ENCODE data around the gene SRC. TPM values are rescaled to one million over a fixed set of nuclear protein-coding genes. Genes with fewer than 3 reads are reported as not detected.

SRC gene
- total RNA-seq, 1 donor from 2014 or later, result 48.6 TPM

DNA sequence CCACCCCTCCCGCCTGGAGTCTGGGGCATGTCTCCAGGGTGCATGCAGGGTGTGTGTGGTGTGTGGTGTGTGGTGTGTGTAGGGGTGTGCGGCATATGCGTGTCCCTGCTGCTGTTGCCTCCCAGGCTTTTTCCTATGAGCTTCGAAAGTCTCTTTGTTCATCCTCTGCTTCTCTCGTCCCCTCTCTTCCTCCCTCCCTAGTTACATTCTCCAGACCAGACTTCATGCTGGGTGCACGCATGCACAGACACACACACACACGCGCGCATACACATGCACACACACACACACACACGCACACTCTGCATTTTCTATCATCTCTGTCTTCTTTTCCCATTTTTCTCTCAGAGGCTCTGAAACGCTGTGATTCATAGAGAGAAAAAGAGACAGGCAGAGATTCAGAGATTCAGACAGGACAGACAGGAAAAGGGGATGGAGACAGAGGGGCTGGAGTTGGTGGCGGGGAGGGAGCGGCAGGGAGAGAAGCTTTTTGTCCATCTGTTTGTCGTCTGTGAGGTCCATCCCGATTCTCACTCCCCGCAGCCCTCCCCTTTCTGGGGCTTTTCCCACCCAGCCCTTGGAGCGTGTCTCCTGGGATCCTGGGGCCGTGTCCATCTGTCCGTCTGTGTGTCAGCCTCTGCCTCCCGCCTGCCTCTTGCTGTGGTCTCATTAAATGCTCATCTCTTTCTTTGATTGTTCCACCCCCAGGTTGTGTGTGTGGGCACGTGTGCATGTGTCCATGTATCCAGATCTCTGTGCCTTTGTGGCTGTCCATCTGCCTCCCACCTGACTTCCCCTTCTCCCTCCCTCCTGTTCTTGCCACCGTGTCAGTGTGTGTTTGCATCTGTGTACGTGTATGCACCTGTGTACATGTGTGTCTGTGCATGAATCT is 62.6 kb downstream of the SRC start:
- Histone ChIP-seq H3K4me3 (no peak overlapping the region), H3K27ac (no peak overlapping the region), H3K27me3 (no peaks in the 10 kb centered on the region), H3K4me1 (peaks cover 39% of the 10 kb centered on the region), H3K36me3 (peaks cover 0 to 3% of the 10 kb centered on the region in 2 donors), H3K9me3 (no peaks in the 10 kb centered on the region)
- DNase-seq (ENCODE audit: extremely low spot score in 2 of 2), result no peak
- TF ChIP-seq POLR2A (IDR thresholded peaks at IDR 0.05), result no peak
- TF ChIP-seq CTCF (IDR thresholded peaks at IDR 0.05), result no peak
- no peak for TF ChIP-seq POLR2AphosphoS5 (IDR thresholded peaks at IDR 0.05; ENCODE audit: insufficient read depth in 1 of 2, low read depth in 1 of 2)
- intact Hi-C loops (cut with DNase I), result no loop called here

DNA sequence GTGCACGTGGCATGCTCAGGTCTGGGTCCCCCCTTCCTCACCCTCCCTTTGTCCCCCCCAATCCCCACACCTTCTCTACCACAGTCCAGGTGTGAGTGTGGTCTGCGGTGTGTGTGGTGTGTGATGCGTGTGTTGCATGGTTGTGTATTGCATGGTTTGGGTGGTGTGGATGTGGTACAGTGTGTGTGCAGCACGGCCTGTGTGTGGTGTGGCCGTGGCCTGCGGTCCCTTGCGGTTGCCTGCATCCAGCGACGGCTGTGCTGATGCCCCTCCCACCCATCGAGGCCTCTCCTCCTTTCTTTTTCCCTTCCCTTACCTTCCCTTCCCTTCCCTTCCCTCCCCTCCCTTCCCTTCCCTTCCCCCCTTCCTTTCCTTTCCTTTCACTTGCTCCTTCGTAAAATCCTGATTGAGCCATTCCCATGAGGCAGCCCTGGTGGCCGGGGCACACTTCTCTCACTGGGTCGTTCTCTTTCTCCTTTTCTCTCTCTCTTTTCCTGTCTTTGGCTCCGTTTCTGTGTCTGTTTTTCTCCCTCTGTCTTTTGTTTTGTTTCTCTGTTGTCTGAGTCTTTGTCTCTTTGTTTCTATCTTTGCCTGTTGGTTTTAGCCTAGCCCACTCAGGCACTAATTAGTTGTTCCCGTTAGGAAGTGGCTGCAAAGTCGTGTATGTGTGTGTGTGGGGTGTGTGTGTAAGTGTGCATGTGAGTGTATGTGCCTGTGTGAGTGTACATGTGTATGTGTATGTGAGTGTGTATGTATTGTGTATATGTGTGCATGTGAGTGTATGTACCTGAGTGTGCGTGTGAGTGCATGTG is 65.7 kb downstream of the SRC start:
- Histone ChIP-seq H3K4me3 (no peak overlapping the region), H3K9me3 (no peaks in the 10 kb centered on the region), H3K4me1 (peaks cover 32% of the 10 kb centered on the region), H3K27me3 (no peaks in the 10 kb centered on the region), H3K36me3 (no peaks in the 10 kb centered on the region), H3K27ac (no peak overlapping the region)
- TF ChIP-seq CTCF (IDR thresholded peaks at IDR 0.05) (no peak), POLR2AphosphoS5 (IDR thresholded peaks at IDR 0.05; ENCODE audit: insufficient read depth in 1 of 2, low read depth in 1 of 2) (no peak)
- intact Hi-C loops (cut with DNase I), result no loop called here
- no peak for DNase-seq (ENCODE audit: extremely low spot score in 2 of 2)

DNA sequence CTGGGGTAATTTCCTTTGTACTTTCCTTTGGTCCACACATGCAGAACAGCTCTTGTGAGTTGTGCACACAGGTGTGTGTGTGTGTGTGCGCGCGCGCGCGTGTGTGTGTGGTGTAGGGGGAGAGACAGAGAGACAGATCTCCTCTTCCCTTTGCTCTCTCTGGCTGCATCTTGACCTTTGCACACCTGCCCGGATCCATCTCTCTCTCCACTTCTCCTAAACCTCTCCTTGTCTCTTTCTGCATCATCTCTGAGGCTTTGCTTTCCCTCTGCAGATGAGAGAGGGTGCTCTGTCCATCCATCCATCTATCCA is 67.0 kb downstream of the SRC start:
- DNase-seq (ENCODE audit: extremely low spot score in 2 of 2), result no peak
- H3K4me1 ChIP-seq, result peaks cover 19% of the 10 kb centered on the region
- TF ChIP-seq CTCF (IDR thresholded peaks at IDR 0.05) (no peak), POLR2AphosphoS5 (IDR thresholded peaks at IDR 0.05; ENCODE audit: insufficient read depth in 1 of 2, low read depth in 1 of 2) (no peak), POLR2A (IDR thresholded peaks at IDR 0.05) (no peak)
- H3K27me3 ChIP-seq, result no peaks in the 10 kb centered on the region
- H3K9me3 ChIP-seq, result no peaks in the 10 kb centered on the region
- no peaks in the 10 kb centered on the region for H3K36me3 ChIP-seq
- H3K4me3 ChIP-seq, result no peak overlapping the region
- no peak overlapping the region for H3K27ac ChIP-seq
- intact Hi-C loops (cut with DNase I), result no loop called here

DNA sequence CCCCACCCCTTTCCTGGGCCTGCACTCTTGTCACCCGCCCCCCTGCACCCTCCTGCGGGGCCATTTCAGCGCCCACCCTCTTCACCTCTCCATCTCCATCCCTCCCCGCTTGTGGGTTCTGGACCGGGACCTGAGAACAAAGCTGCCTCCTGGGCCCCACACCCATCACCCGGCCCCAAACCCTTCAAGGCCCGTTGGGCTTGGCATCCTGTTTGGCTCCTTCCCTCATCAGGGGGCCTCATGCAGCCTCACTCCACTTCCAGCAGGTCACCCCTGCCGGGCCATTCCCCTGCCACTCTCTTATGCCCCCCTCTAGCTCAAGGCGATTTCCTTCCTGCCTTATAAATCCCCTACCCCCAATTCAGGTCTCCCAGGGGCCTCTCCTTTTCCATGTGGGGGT is 67.4 kb downstream of the SRC start:
- H3K27me3 ChIP-seq, result no peaks in the 10 kb centered on the region
- DNase-seq (ENCODE audit: extremely low spot score in 2 of 2), result no peak
- no peak overlapping the region for H3K4me3 ChIP-seq
- TF ChIP-seq POLR2AphosphoS5 (IDR thresholded peaks at IDR 0.05; ENCODE audit: insufficient read depth in 1 of 2, low read depth in 1 of 2) (no peak), CTCF (IDR thresholded peaks at IDR 0.05) (no peak), POLR2A (IDR thresholded peaks at IDR 0.05) (no peak)
- intact Hi-C loops (cut with DNase I), result no loop called here
- no peaks in the 10 kb centered on the region for H3K9me3 ChIP-seq
- H3K27ac ChIP-seq, result no peak overlapping the region
- peaks cover 15% of the 10 kb centered on the region for H3K4me1 ChIP-seq
- H3K36me3 ChIP-seq, result no peaks in the 10 kb centered on the region
